ENCODE results near the gene TAMALIN. TPM values are rescaled to one million over a fixed set of nuclear protein-coding genes. Genes with fewer than 3 reads are reported as not detected.

The TAMALIN gene
- total and polyA plus RNA-seq, 4 experiments from 2014 or later: 1.2 to 31.7 (median 17.9) TPM

- no peak overlapping the region for H3K27ac Mint-ChIP-seq
- peaks cover 7 to 11% of the 10 kb centered on the region in 2 donors for H3K36me3 Mint-ChIP-seq
- intact Hi-C loops (cut with micrococcal nuclease): no loop called here
- Histone ChIP-seq H3K27me3 (ENCODE audit: insufficient read depth, low read length) (no peaks in the 10 kb centered on the region), H3K4me3 (ENCODE audit: low read length in 2 of 2) (no peak overlapping the region), H3K27ac (ENCODE audit: low read depth, low read length) (no peak overlapping the region), H3K4me1 (ENCODE audit: insufficient read depth, low read length) (peaks cover 16% of the 10 kb centered on the region), H3K9me3 (ENCODE audit: control insufficient read depth in 1 of 2, low read length in 2 of 2) (no peaks in the 10 kb centered on the region), H3K36me3 (ENCODE audit: insufficient read depth, low read length) (no peaks in the 10 kb centered on the region)
- no peaks in the 10 kb centered on the region for H3K9me3 Mint-ChIP-seq
- H3K27me3 Mint-ChIP-seq: no peaks in the 10 kb centered on the region
- ChIA-PET POLR2A (ENCODE audit: partially characterized antibody) (interaction anchor here (0.6 to 1.4 kb wide), 3 partner anchors 11 to 41 kb away, joined by 3 to 4 read pairs (median 3); no protein-coding TSS in a partner anchor), CTCF (ENCODE audit: partially characterized antibody) (interaction anchor here (1.2 to 6.7 kb wide), 4 partner anchors 10 to 62 kb away, joined by 3 to 61 read pairs (median 6); no protein-coding TSS in a partner anchor)
- H3K4me3 Mint-ChIP-seq: no peak overlapping the region
- DNase-seq: no peak
- H3K4me1 Mint-ChIP-seq: peaks cover 24 to 36% (median 33%) of the 10 kb centered on the region in 4 donors
These were observed 44.0 kb upstream of the TAMALIN start for GRCh38 chr12:51962737-51963136.

GRCh38 chr12:51963477-51963876, 43.3 kb upstream of the TAMALIN start:
- H3K27ac Mint-ChIP-seq: no peak overlapping the region
- H3K27me3 Mint-ChIP-seq: no peaks in the 10 kb centered on the region
- H3K4me3 Mint-ChIP-seq: no peak overlapping the region
- H3K9me3 Mint-ChIP-seq: no peaks in the 10 kb centered on the region
- peaks cover 7 to 11% of the 10 kb centered on the region in 2 donors for H3K36me3 Mint-ChIP-seq
- peaks cover 23 to 37% (median 30%) of the 10 kb centered on the region in 4 donors for H3K4me1 Mint-ChIP-seq
- no peak overlapping the region for H3K4me3 ChIP-seq (ENCODE audit: low read length in 2 of 2)
- no peak for DNase-seq
- no peak overlapping the region for H3K27ac ChIP-seq (ENCODE audit: low read depth, low read length)
- H3K36me3 ChIP-seq (ENCODE audit: insufficient read depth, low read length): no peaks in the 10 kb centered on the region
- ChIA-PET CTCF (ENCODE audit: partially characterized antibody) (interaction anchor here (0.6 to 6.7 kb wide), 3 partner anchors 9 to 157 kb away, joined by 3 to 61 read pairs (median 4); no protein-coding TSS in a partner anchor), POLR2A (ENCODE audit: partially characterized antibody) (no interaction called here)
- H3K27me3 ChIP-seq (ENCODE audit: insufficient read depth, low read length): no peaks in the 10 kb centered on the region
- H3K9me3 ChIP-seq (ENCODE audit: control insufficient read depth in 1 of 2, low read length in 2 of 2): no peaks in the 10 kb centered on the region
- intact Hi-C loops (cut with micrococcal nuclease): no loop called here
- H3K4me1 ChIP-seq (ENCODE audit: insufficient read depth, low read length): peaks cover 16% of the 10 kb centered on the region

- no peaks in the 10 kb centered on the region for H3K9me3 ChIP-seq (ENCODE audit: control insufficient read depth in 1 of 2, low read length in 2 of 2)
- no peak for DNase-seq
- H3K4me1 ChIP-seq (ENCODE audit: insufficient read depth, low read length): peaks cover 49% of the 10 kb centered on the region
- intact Hi-C loops (cut with micrococcal nuclease): no loop called here
- CTCF ChIA-PET (ENCODE audit: partially characterized antibody): interaction anchor here (1.3 to 7.6 kb wide), 8 partner anchors 9 to 55 kb away, joined by 3 to 61 read pairs (median 10); partner anchors contain the start of gene ACVR1B
- Mint-ChIP-seq H3K27ac (peak overlapping the region in 4 of 7 donors; percentile 44 to 66 (median 54)), H3K27me3 (no peaks in the 10 kb centered on the region), H3K9me3 (no peaks in the 10 kb centered on the region), H3K4me1 (peaks cover 44 to 57% (median 51%) of the 10 kb centered on the region in 4 donors), H3K36me3 (no peaks in the 10 kb centered on the region), H3K4me3 (peak overlapping the region in 3 of 8 donors; percentile 3 to 51 (median 47))
- POLR2A ChIA-PET (ENCODE audit: partially characterized antibody): interaction anchor here (0.6 kb wide), 1 partner anchor 1521 kb away, joined by 3 read pairs; no protein-coding TSS in a partner anchor
- H3K27me3 ChIP-seq (ENCODE audit: insufficient read depth, low read length): no peaks in the 10 kb centered on the region
- H3K27ac ChIP-seq (ENCODE audit: low read depth, low read length): no peak overlapping the region
- H3K36me3 ChIP-seq (ENCODE audit: insufficient read depth, low read length): no peaks in the 10 kb centered on the region
- no peak overlapping the region for H3K4me3 ChIP-seq (ENCODE audit: low read length in 2 of 2)
These were observed 37.1 kb upstream of the TAMALIN start for GRCh38 chr12:51969643-51970042.

- Histone ChIP-seq H3K27me3 (ENCODE audit: insufficient read depth, low read length) (no peaks in the 10 kb centered on the region), H3K9me3 (ENCODE audit: control insufficient read depth in 1 of 2, low read length in 2 of 2) (no peaks in the 10 kb centered on the region), H3K4me3 (ENCODE audit: low read length in 2 of 2) (no peak overlapping the region), H3K4me1 (ENCODE audit: insufficient read depth, low read length) (peaks cover 62% of the 10 kb centered on the region), H3K27ac (ENCODE audit: low read depth, low read length) (peak overlapping the region; percentile 12), H3K36me3 (ENCODE audit: insufficient read depth, low read length) (no peaks in the 10 kb centered on the region)
- peak overlapping the region; percentile 66 to 91 (median 84) for H3K27ac Mint-ChIP-seq
- no peaks in the 10 kb centered on the region for H3K27me3 Mint-ChIP-seq
- H3K4me1 Mint-ChIP-seq: peaks cover 56 to 72% (median 62%) of the 10 kb centered on the region in 4 donors
- CTCF ChIA-PET (ENCODE audit: partially characterized antibody): interaction anchor here (0.6 to 7.6 kb wide), 22 partner anchors 8 to 147 kb away, joined by 3 to 61 read pairs (median 7); partner anchors contain the start of gene ACVR1B
- intact Hi-C loops (cut with micrococcal nuclease): loop anchor here (1.0 kb wide), 2 partner anchors 9 to 20 kb away; partner anchors contain the start of gene ACVR1B
- POLR2A ChIA-PET (ENCODE audit: partially characterized antibody): interaction anchor here (0.9 to 1.7 kb wide), 6 partner anchors 9 to 54 kb away, joined by 3 to 6 read pairs (median 4); partner anchors contain the start of gene ACVR1B
- no peaks in the 10 kb centered on the region for H3K9me3 Mint-ChIP-seq
- peak overlapping the region; percentile 31 to 86 (median 66) for H3K4me3 Mint-ChIP-seq
- peak; percentile 50 to 72 (median 53) for DNase-seq
- H3K36me3 Mint-ChIP-seq: peaks cover 4 to 9% of the 10 kb centered on the region in 2 donors
These were observed 35.7 kb upstream of the TAMALIN start for GRCh38 chr12:51970904-51971646.

- peak overlapping the region; percentile 12 for H3K27ac ChIP-seq (ENCODE audit: low read depth, low read length)
- intact Hi-C loops (cut with micrococcal nuclease): loop anchor here (1.0 kb wide), 2 partner anchors 8 to 21 kb away; partner anchors contain the start of gene ACVR1B
- H3K27me3 ChIP-seq (ENCODE audit: insufficient read depth, low read length): no peaks in the 10 kb centered on the region
- H3K9me3 ChIP-seq (ENCODE audit: control insufficient read depth in 1 of 2, low read length in 2 of 2): no peaks in the 10 kb centered on the region
- Mint-ChIP-seq H3K27me3 (no peaks in the 10 kb centered on the region), H3K4me1 (peaks cover 58 to 79% (median 67%) of the 10 kb centered on the region in 4 donors), H3K9me3 (no peaks in the 10 kb centered on the region), H3K36me3 (peaks cover 11 to 17% of the 10 kb centered on the region in 2 donors), H3K4me3 (peak overlapping the region in 7 of 8 donors; percentile 4 to 86 (median 69)), H3K27ac (peak overlapping the region; percentile 19 to 91 (median 84))
- POLR2A ChIA-PET (ENCODE audit: partially characterized antibody): interaction anchor here (0.8 to 1.7 kb wide), 7 partner anchors 9 to 53 kb away, joined by 3 to 6 read pairs (median 3); partner anchors contain the start of gene ACVR1B
- DNase-seq: no peak
- peaks cover 62% of the 10 kb centered on the region for H3K4me1 ChIP-seq (ENCODE audit: insufficient read depth, low read length)
- H3K4me3 ChIP-seq (ENCODE audit: low read length in 2 of 2): no peak overlapping the region
- no peaks in the 10 kb centered on the region for H3K36me3 ChIP-seq (ENCODE audit: insufficient read depth, low read length)
- CTCF ChIA-PET (ENCODE audit: partially characterized antibody): interaction anchor here (1.6 to 7.6 kb wide), 12 partner anchors 9 to 148 kb away, joined by 3 to 61 read pairs (median 8); partner anchors contain the start of gene ACVR1B
These were observed 34.9 kb upstream of the TAMALIN start for GRCh38 chr12:51971679-51972421.

- Mint-ChIP-seq H3K4me3 (peak overlapping the region in 7 of 8 donors; percentile 39 to 86 (median 65)), H3K36me3 (peaks cover 12 to 18% of the 10 kb centered on the region in 2 donors), H3K9me3 (no peaks in the 10 kb centered on the region), H3K27me3 (no peaks in the 10 kb centered on the region), H3K4me1 (peaks cover 58 to 81% (median 68%) of the 10 kb centered on the region in 4 donors), H3K27ac (peak overlapping the region; percentile 49 to 82 (median 66))
- CTCF ChIA-PET (ENCODE audit: partially characterized antibody): interaction anchor here (2.2 to 7.6 kb wide), 8 partner anchors 9 to 49 kb away, joined by 6 to 61 read pairs (median 10); no protein-coding TSS in a partner anchor
- H3K4me3 ChIP-seq (ENCODE audit: low read length in 2 of 2): peak overlapping the region in 1 of 2 donors; percentile 27
- H3K4me1 ChIP-seq (ENCODE audit: insufficient read depth, low read length): peaks cover 62% of the 10 kb centered on the region
- H3K27ac ChIP-seq (ENCODE audit: low read depth, low read length): peak overlapping the region; percentile 12
- intact Hi-C loops (cut with micrococcal nuclease): no loop called here
- no peaks in the 10 kb centered on the region for H3K36me3 ChIP-seq (ENCODE audit: insufficient read depth, low read length)
- POLR2A ChIA-PET (ENCODE audit: partially characterized antibody): interaction anchor here (0.8 to 1.7 kb wide), 3 partner anchors 8 to 22 kb away, joined by 3 to 4 read pairs (median 3); partner anchors contain the start of gene ACVR1B
- no peak for DNase-seq
- H3K9me3 ChIP-seq (ENCODE audit: control insufficient read depth in 1 of 2, low read length in 2 of 2): no peaks in the 10 kb centered on the region
- H3K27me3 ChIP-seq (ENCODE audit: insufficient read depth, low read length): no peaks in the 10 kb centered on the region
These were observed 34.3 kb upstream of the TAMALIN start for GRCh38 chr12:51972422-51972812.
